ENCODE results near the gene SLC6A11.

DNA sequence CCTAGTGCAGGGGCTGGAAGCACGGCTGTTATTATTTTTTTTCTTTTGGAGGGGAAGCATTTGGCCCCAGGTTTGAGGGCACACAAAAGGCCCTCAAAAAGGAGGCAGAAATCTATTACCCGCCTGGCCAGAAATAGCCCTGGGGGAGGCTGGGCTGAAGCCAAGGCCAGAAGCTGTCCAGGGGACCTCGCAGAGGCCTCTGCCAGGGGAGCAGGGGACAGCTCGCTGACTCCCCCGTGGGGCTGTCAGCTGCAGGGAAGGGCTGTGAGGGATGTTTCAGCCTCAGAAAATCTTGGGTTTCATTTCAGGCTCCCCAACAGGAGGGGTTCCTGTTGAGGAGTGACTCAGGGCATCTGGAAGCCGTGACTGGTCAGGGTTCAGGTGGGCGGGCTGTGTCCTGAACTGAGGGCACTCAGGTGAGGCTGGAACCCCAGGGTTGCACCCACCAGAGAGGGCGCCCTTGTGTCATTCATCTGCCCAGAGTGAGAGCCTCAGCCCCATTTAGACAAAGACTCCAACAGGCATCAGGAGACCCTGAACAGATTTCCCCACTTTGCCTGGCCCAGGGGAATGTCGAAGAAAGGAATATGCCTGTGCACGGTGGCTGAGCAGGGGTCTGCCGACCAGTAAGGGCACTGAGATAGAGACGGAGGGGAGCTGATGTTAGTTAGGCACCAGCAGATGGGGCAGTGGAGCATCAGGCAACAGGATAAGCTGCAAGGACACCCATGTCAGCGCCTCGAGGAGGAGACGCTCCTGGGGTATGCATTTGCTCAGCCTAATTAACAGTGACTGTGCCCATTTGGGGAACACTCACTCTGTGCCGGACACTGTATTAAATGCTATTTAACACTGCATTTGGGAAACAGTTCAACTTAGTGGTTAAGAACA is 43.5 kb upstream of the SLC6A11 start:
- TF ChIP-seq, protein P1, sequence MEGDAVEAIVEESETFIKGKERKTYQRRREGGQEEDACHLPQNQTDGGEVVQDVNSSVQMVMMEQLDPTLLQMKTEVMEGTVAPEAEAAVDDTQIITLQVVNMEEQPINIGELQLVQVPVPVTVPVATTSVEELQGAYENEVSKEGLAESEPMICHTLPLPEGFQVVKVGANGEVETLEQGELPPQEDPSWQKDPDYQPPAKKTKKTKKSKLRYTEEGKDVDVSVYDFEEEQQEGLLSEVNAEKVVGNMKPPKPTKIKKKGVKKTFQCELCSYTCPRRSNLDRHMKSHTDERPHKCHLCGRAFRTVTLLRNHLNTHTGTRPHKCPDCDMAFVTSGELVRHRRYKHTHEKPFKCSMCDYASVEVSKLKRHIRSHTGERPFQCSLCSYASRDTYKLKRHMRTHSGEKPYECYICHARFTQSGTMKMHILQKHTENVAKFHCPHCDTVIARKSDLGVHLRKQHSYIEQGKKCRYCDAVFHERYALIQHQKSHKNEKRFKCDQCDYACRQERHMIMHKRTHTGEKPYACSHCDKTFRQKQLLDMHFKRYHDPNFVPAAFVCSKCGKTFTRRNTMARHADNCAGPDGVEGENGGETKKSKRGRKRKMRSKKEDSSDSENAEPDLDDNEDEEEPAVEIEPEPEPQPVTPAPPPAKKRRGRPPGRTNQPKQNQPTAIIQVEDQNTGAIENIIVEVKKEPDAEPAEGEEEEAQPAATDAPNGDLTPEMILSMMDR (IDR thresholded peaks at IDR 0.05), result no peak
- TF ChIP-seq POLR2AphosphoS5 (IDR thresholded peaks at IDR 0.05) (no peak), POLR2A (IDR thresholded peaks at IDR 0.05) (no peak), EP300 (IDR thresholded peaks at IDR 0.05) (no peak)

Data from upper lobe of left lung (tissue), 4 donors.